Kidney capillary endothelial cell (primary cell): ENCODE measurements around the gene PCID2.

Experiments
- DNase-seq: peaks from one replicate; pipeline ENCODE4 v3.0.0-alpha.2; 2018; ENCODE audit warnings: low spot score

Gene PCID2

GRCh38 chr13:113219256-113219940 is 10.9 kb upstream of the PCID2 start:
- DNase-seq, result no peak

- DNase-seq, result no peak
These were observed 10.1 kb upstream of the PCID2 start for GRCh38 chr13:113218586-113218985.

- no peak for DNase-seq
These were observed 8.0 kb upstream of the PCID2 start for GRCh38 chr13:113216254-113217048.

DNA sequence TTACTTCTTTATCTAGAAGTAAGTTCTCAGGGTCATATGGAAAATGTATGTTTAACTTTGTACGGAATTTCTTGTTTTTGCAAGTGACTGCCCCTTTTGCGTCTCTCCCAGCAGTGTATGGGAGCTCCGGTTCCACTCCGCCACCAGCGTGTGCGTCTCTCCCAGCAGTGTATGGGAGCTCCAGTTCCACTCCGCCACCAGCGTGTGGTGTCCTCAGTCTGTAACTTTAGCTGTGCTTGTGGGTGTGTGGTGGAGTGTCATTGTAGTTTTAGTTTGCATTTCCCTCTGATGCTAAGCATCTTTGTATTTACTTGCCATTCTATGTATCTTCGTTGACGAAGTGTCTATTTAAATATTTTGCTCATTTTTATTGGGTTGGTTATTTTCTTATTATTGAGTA is 3.3 kb upstream of the PCID2 start:
- DNase-seq, result no peak

DNA sequence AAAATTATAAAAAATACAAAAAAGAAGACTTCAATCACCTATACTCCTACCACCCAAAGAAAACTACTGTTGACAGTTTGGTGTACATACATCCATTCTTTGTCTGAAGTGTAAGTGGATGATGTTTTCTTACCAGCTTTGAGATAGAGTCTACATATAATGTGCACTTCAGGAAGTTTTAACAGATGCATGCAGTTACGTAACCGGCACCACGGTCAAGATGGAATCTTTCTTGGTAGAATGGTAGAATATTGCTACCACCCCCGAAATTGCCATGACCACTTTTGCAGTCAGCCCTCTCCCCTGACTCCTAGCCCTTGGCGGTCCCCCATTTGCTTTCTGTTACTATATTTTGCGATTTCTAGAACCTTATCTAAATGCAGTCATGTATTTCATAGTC is 2.4 kb upstream of the PCID2 start:
- no peak for DNase-seq

DNA sequence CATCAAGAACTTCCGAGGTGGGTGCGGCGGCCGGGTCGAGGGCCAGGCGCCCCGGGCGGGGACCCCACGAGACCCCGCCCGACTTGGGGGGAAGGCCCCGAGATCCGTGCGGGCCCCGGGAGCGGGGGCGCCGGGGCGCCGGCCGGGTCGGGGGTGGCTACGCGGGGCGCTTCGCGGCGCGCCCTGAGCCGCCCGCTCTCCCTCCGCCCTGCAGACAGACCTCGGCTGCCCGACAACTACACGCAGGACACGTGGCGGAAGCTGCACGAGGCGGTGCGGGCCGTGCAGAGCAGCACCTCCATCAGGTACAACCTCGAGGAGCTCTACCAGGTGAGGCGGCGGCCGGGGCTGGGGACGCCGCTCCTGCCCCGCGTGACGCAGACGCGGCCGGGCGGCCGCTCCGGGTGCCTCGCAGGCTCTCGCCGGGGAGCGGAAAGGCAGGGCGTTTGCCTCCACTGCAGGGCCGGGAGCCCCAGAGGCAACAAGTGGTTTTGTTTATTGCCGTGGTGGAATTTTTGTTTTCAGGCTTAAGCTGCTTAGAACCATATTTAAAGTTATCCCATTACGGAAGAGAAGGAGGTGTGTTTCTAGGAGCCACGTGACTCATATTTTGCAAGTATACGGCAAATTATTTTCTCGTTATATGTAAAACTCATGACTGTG is 1.4 kb upstream of the PCID2 start:
- DNase-seq, result peak; percentile 46

DNA sequence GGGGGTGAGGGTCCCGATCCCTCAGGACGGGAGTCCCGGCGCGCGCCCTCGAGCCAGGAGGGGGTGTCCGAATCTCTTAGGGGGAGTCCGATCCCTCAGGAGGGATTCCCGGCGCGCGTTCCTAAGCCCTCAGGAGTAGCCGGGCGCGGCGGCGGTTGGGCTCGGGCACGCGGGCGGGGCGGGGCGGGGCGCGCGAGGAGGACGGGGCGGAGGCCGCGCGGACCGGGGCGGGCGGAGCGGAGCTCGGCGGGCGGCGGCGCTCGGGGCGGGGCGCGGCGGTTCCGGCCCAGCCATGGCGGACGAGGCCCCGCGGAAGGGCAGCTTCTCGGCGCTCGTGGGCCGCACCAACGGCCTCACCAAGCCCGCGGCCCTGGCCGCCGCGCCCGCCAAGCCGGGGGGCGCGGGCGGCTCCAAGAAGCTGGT is 878 bp upstream of the PCID2 start, which contains the start of gene CUL4A:
Gene CUL4A, plus strand, starts transcription at position 278 of the 423 bp plus-strand sequence. Its CDS starts 15 bp downstream, at position 293.
- DNase-seq, result peak; percentile 37

DNA sequence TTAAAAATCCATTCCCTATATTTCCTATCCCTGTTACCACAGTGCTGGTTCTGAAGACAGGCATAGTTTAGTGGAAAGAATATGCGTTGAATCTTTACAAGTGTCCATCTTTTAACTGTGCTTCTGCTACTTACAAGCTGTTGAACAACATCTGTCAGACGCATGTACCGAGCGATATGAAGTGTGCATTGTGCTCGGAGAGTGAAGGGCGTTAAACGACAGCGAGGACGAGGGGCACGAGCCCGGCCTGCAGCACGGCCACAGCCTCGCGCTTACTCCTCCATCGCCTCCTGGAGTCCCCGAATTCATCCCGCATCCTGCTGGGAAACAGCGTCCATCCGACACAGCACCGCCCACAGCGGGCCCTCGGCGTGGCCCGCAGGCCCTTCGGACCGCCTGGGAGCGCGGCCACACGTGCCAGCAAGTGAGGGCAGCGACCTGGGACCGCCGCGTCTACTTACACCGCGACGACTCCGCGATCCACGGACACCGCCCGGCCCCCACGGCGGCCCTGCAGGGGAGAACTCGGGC is 514 bp downstream of the PCID2 start:
- DNase-seq, result peak; percentile 53

GRCh38 chr13:113207460-113207859 is 1.0 kb downstream of the PCID2 start:
- DNase-seq, result no peak

DNA sequence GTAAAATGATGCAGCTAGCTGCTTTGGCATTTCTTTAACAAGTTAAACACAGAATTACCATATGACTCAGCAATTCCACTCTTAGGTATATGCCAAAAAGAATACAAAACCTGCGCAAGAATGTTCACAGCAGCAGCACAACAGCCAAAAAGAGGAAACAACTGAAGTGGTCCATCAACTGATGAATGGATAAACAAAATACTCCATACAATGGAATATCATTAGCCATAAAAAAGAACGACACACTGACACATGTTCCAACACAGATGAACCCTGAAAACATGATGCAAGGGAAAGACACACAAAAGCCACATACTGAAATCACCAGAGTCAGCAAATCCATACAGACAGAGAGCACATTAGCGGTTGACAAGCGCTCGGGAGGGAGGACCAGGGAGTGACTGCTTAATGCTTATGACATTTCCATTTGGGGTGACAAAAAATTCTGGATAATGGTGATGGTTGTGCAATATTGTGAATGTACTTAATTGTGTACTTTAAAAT is 3.0 kb downstream of the PCID2 start:
- DNase-seq, result no peak

DNA sequence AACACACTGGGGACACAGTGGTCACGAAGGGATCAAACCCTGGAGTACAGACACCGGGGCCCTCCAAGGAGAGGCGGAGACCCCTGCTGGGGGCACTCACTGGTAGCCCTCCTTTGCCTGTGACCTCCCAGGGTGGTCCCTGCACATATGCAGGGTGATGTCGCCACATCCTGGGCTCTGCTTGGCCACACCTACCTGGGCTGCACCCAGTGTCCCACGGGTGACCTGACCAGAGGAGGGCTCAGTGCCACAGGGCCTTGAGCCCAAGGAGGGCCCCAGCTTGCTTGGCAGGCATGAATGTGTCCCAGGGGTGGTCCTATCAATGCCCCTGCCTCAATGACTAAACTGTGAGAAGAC is 4.1 kb downstream of the PCID2 start:
- DNase-seq, result no peak

DNA sequence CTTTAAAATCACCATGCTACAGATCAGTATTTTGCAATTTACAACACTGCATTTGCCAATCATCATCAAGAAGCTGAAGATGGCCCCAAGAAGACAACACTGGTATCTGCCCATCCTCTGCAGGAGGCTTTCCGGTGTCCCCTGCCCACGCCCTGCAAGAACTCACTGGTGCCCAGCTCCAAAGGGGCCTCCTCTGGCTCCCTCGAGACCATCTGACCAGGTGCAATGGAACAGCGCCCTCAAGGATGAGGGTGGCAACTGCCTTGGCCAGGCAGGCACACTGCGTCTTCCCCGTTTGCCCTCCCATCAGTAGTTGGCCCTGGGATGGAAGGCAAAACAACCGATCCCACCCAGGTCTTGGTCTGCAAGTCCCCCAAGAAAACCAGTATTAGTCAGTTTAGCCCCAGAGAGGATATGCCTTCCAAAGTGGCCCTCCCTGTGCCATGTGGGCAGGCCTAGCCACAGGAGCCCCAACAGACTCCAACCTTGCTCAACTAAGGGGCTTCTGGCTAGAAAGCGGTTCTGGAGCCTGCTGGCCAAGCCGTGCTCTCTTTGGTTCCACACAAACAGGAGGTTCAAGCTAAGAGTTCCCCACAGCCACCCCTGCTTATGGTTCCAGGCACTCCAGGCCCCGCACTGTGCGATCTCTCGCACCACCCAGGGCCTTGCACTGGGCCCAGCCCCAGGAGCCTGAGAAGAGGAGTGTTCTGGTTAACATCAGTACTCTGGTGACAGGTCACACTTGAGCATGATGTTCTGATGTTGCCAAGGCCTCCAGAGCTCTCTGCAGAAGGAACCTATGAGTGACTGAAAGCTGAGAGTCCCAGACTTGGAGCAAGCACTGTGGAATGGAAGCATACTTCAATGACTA is 4.7 kb downstream of the PCID2 start:
- DNase-seq, result no peak

GRCh38 chr13:113202912-113203311 is 5.6 kb downstream of the PCID2 start:
- no peak for DNase-seq

- DNase-seq, result no peak
These were observed 6.7 kb downstream of the PCID2 start for GRCh38 chr13:113201815-113202214.

DNA sequence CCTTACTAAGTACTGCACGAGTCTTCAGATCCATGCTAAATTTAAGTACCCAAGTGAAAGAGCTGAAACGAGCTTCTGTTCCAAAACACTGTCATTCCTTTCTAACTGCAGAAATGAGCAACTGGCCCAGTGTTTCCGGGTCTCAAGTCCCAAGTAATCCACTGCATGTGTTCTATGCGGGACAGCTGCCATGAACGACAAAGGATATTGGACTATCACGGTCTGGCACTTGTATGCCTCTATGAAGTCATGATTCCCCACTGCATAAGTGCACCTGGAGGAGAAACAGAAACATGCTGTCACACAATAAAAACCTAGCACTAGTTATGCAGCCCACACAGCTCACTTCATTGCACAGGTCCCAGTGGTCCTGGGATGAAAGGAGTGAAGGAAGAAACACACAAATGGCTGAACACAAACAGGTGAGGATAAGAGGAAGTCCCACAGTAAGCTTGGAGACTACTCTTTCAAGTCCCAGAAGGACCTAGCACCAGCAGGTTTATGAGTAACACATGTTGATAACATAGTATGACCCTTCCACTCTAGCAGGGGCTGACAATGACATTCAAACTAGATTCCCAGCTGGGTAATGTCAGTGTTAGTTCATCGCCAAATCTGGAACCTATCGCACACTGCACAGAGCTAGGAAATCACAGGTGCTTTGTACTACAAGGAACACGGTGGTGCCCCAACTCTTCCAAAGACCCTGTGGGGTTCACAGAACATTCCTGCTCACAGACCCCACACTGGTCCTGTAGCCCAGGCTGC is 11.3 kb downstream of the PCID2 start:
- no peak for DNase-seq

- no peak for DNase-seq
These were observed 13.1 kb downstream of the PCID2 start for GRCh38 chr13:113195360-113195759.

GRCh38 chr13:113192902-113193301 is 15.6 kb downstream of the PCID2 start:
- DNase-seq, result no peak

GRCh38 chr13:113192279-113192678 is 16.2 kb downstream of the PCID2 start:
- DNase-seq, result no peak

GRCh38 chr13:113190181-113190580 is 18.3 kb downstream of the PCID2 start:
- no peak for DNase-seq

DNA sequence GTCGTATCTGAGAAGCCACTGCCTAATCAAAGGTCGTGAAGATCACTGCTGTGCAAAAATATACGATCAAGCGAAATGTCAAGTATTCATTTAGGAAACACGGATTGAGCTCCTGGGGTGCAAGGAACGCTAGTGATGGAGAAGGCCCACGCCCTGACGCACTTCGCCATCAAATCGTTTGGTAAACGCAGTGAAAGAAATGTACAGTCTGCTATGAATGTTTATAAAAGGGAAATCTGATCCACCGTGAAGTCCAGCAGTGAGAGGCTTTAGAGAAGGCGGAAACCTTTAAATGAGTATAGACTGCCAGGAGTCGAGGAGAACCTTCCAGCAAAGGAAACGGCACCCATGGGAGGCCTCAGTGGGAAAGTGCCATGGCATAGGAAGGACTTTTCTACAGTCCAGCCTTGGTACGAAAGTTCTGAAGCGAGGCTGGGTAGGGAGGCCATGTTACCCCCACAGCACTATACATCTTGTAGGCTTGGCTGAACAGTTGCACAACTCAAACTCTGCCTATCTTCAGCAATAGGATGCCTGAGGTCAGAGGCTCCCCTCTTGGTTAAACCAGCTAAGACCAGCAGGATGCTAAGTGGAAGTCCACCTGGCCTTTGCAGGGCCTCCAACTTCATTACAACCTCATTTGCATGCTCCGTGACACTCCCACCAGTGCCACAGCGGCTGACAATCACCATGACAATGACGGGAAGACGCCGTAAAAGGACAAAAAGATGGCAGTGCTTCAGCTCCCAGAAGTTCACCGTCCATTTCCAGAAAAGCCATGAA is 20.4 kb downstream of the PCID2 start:
- DNase-seq, result no peak
